GM18861 (cell line): ENCODE data around the gene GINS1.

Source experiments
- ATAC-seq: cut with Tn5 transposase; IDR thresholded peaks from one replicate; pipeline ENCODE4 v1.9.1; 2021; ENCODE audit not compliant: unreplicated experiment

Gene GINS1

DNA sequence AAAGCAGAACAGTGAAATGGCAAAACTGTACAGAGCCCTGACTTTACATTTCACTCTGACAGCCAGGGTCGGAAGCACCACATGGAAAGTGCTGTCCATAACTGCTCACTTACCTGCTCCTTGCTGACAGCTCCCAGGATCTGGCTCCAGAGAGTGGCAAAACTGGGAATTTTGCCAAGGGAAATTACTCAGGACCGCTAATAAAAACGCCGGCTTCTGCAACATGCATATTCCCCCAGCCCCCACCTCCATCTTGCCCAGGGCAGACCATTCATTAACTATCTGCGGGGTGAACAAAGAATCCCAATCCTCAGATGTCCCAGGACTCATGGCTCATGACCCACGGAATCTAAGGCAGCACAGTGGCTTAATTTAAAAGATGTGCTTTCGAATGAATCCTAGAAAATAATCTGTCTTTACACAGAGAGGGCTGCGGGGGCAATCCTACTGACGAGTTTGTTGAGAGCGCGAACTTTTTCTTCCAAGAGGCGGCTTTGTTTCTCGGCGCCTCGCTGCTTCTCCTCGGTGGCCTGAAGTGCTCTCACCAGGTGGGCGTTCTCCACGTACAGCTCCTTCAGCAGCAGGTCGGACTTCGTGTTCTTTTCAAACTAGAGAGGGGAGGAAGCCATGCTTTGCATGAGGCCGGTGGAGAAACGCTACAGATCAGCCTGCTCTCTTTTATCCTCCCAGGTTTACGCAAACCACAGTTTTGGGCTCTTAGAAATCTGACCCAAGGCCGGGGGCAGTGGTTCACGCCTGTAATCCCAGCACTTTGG is 45.8 kb downstream of the GINS1 start:
- no peak for ATAC-seq

GRCh38 chr20:25454153-25454900 is 46.9 kb downstream of the GINS1 start:
- no peak for ATAC-seq

GRCh38 chr20:25457886-25458680 is 50.6 kb downstream of the GINS1 start:
- ATAC-seq: no peak

GRCh38 chr20:25459111-25459830 is 51.8 kb downstream of the GINS1 start:
- ATAC-seq: no peak

GRCh38 chr20:25459916-25460535 is 52.6 kb downstream of the GINS1 start:
- no peak for ATAC-seq

- ATAC-seq: no peak
Observed at GRCh38 chr20:25460566-25461280, 53.2 kb downstream of the GINS1 start.

- ATAC-seq: no peak
Observed at GRCh38 chr20:25461281-25461650, 53.8 kb downstream of the GINS1 start.

GRCh38 chr20:25461786-25462545 is 54.5 kb downstream of the GINS1 start:
- no peak for ATAC-seq

DNA sequence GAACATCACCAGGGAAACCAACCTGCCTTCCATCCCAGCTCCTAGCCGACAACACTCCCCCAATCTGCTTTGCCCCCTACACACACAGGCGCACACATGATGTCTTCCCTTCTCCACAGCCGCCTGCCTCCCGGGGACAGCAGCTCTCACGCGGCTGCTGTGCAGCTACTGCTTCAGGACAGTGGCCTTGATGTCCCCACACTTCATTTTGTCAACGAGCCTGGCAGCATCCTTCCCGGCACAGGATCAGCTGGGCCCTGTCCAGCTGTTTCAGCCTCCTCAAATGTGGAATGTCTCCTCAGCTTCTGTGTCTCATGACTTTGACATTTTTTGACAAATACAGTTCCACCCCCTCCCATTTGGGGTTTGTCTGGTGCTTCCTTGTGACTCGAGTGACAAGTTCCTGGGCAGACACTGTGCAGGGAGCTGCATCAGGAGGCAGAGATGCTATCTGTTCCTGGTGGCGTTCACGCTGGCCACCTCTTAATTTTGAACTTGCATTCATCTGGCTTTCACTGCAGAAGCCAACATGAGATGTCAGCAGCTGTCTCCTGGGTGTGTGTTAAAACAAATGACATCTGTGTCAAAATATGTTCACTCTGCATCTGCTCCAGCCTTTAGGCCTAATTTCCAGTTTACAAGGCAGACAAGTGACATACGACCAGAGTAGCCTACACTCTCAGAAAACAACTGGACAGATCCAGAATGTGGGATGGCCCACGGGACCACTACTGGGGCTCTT is 57.2 kb downstream of the GINS1 start:
- ATAC-seq: no peak

GRCh38 chr20:25465243-25466135 is 58.0 kb downstream of the GINS1 start:
- ATAC-seq: no peak

DNA sequence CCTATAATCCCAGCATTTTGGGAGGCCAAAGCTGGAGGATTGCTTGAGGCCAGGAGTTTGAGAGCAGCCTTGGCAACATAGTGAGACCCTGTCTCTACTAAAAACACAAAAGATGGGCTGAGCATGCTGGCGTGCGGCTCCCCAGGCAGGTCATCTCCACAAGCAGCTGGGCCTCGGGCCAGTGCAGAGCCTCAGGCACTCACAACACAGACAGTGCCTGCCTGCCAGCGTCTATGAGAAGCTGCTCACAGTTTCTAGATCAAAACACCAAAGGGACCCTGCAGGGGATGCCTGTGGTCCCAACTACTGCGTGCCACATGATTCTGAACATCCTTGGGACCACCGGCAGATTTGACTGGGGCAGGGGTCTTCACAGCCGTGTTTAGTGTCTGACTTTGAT is 59.4 kb downstream of the GINS1 start:
- no peak for ATAC-seq

DNA sequence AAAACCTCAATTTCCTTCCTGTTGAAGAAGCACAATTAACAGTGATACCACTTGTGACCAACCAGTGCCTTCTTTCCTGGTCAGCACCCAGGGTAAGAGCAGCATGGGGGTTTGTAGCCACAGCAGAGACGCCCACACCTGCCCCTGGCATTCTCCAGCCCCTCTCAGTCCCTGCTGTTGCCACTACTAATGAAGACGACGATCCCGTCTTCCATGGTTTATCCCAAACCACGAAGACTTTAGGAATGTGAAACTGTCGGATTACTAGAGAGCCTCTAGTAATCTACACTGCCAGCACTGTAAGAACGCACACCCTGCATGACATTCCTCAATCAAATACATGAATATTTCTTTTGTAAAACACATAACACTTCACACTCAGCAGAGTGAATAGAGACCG is 60.0 kb downstream of the GINS1 start:
- ATAC-seq: no peak

DNA sequence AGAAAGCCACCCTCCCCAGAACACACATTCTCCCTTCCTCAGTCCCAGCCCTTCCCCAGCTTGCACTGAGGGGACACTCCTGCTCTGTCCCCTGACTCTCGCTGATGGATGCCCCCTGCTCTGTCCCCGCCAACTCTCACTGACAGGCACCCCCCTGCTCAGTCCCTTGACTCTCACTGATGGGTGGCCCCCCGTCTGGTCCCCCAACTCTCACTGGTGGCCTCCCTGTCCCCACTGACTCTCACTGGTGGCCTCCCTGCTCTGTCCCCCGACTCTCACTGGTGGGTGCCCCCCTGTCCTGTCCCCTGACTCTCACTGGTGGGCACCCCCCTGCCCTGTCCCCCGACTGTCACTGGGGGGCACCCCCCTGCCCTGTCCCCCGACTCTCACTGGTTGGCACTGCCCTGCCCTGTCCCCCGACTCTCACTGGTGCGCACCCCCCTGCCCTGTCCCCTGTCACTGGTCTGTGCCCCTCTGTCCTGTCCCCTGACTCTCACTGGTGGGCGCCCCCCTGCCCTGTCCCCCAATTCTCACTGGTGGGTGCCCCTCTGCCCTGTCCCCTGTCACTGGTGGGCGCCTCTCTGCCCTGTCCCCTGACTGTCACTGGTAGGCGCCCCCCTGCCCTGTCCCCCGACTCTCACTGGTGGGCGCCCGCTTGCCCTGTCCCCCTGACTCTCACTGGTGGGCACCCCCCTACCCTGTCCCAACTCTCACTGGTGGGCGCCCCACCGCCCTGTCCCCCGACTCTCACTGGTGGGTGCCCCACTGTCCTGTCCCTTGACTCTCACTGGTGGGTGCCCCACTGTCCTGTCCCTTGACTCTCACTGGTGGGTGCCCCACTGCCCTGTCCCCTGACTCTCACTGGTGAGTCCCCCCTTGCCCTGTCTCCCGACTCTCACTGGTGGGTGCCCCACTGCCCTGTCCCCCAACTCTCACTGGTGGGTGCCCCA is 60.9 kb downstream of the GINS1 start:
- ATAC-seq: no peak

DNA sequence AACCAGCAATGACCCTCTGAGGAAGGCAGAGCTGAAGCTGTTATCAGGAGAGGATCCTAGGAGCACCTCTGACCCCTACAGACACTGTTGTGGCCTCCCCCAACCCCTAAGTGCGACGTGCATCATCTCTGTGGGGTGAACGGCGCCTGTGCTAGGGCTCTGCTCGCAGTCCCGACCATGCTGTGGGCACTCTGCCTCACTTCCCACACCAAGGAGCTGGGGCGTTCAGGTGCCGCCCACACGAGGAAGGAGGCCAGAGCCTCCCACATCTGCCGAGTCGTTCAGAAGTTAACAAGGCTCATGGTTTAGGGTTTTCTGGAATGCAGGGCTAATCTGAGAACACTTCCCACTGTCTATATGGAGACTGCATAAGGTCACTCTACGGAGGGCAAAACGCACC is 62.1 kb downstream of the GINS1 start:
- ATAC-seq: no peak

GRCh38 chr20:25470045-25470444 is 62.6 kb downstream of the GINS1 start:
- no peak for ATAC-seq

GRCh38 chr20:25471020-25471419 is 63.5 kb downstream of the GINS1 start:
- no peak for ATAC-seq
